HCT116 (cell line): ENCODE measurements around the gene ACSS2. TPM values are rescaled to one million over a fixed set of nuclear protein-coding genes. Genes with fewer than 3 reads are reported as not detected.
A peak's percentile ranks its signal among the peaks of the same experiment; 100 is the strongest.

ENCODE experiments used
- ATF3 ChIP-seq: IDR thresholded peaks from 2 replicates; pipeline ENCODE4 v1.6.1; 2012
- CBX3 ChIP-seq: IDR thresholded peaks from 2 replicates; pipeline ENCODE4 v1.6.1; 2012; ENCODE audit warnings: low read depth
- CEBPB ChIP-seq: IDR thresholded peaks from 2 replicates; pipeline ENCODE4 v1.6.1; 2012; ENCODE audit warnings: low read depth
- EGR1 ChIP-seq: IDR thresholded peaks from 2 replicates; pipeline ENCODE4 v1.6.1; 2012; ENCODE audit warnings: low read depth
- ELF1 ChIP-seq: IDR thresholded peaks from 2 replicates; pipeline ENCODE4 v1.6.1; 2012; ENCODE audit warnings: low read depth, borderline replicate concordance
- EZH2 ChIP-seq: fragments of 200-600 bp; sonication (generic); IDR thresholded peaks from 2 replicates; pipeline ENCODE4 v1.6.1; 2017; ENCODE audit warnings: antibody characterized with exemption, mixed run types
- EZH2phosphoT487 ChIP-seq: fragments of 200-600 bp; IDR thresholded peaks from 2 replicates; pipeline ENCODE4 v1.6.1; 2018; ENCODE audit warnings: antibody characterized with exemption, borderline replicate concordance
- FOSL1 ChIP-seq: IDR thresholded peaks from 2 replicates; pipeline ENCODE4 v1.6.1; 2012; ENCODE audit warnings: low read depth
- JUND ChIP-seq: IDR thresholded peaks from 2 replicates; pipeline ENCODE4 v1.6.1; 2012
- MAX ChIP-seq: IDR thresholded peaks from 2 replicates; pipeline ENCODE4 v1.6.1; 2012
- POLR2A ChIP-seq: IDR thresholded peaks from 2 replicates; pipeline ENCODE4 v1.7.0; 2011; ENCODE audit warnings: borderline replicate concordance; ENCODE audit not compliant: insufficient read depth, insufficient read length; ENCODE audit errors: extremely low read depth
- POLR2AphosphoS5 ChIP-seq: IDR thresholded peaks from 2 replicates; pipeline ENCODE4 v1.6.1; 2011; ENCODE audit warnings: mild to moderate bottlenecking, low read depth, low read length, moderate library complexity
- RAD21 ChIP-seq: IDR thresholded peaks from 2 replicates; pipeline ENCODE4 v1.6.1; 2012; ENCODE audit warnings: low read depth, mild to moderate bottlenecking
- REST ChIP-seq: IDR thresholded peaks from 2 replicates; pipeline ENCODE4 v1.6.1; 2012; ENCODE audit warnings: low read depth
- SIN3A ChIP-seq: IDR thresholded peaks from 2 replicates; pipeline ENCODE4 v1.6.1; 2012; ENCODE audit warnings: low read depth
- SP1 ChIP-seq: IDR thresholded peaks from 2 replicates; pipeline ENCODE4 v1.6.1; 2012; ENCODE audit warnings: low read depth
- TCF7L2 ChIP-seq: IDR thresholded peaks from 2 replicates; pipeline ENCODE4 v1.7.0; 2011; ENCODE audit warnings: borderline replicate concordance, inconsistent platforms; ENCODE audit not compliant: insufficient read depth, insufficient read length; ENCODE audit errors: extremely low read depth
- ZFX ChIP-seq: fragments of 450-650 bp; IDR thresholded peaks from 2 replicates; pipeline ENCODE4 v1.6.1; 2017
- total RNA-seq: library from RNA; stranded (reverse); gene quantifications from one replicate; pipeline ENCODE4 v1.2.1, GENCODE V29; 2021; ENCODE audit not compliant: unreplicated experiment

ACSS2 gene
- total RNA-seq, 1 experiment from 2014 or later, result 71.7 TPM

GRCh38 chr20:34891166-34892062 lies 15.0 kb downstream of the ACSS2 start (continued):
- TF ChIP-seq REST (no peak), CEBPB (peak; percentile 97), TCF7L2 (peak; percentile 51), CBX3 (0 out of 2 replicates have a peak, but pooled peaks have one; percentile 28), ATF3 (no peak), RAD21 (no peak), SP1 (peak; percentile 74), EZH2 (no peak), EGR1 (no peak), MAX (no peak), ZFX (no peak), POLR2AphosphoS5 (peak; percentile 47; the same call in 1 of the 2 replicates), ELF1 (no peak), EZH2phosphoT487 (no peak), POLR2A (no peak), FOSL1 (peak; percentile 93), SIN3A (0 out of 2 replicates have a peak, but pooled peaks have one; percentile 19), JUND (peak; percentile 76)
